ENCODE measurements around the gene TRAPPC10.

Gene TRAPPC10

GRCh38 chr21:44071359-44072104 is 59.4 kb downstream of the TRAPPC10 start:
- no peak for DNase-seq

GRCh38 chr21:44072111-44072510 is 60.0 kb downstream of the TRAPPC10 start:
- no peak for DNase-seq

DNA sequence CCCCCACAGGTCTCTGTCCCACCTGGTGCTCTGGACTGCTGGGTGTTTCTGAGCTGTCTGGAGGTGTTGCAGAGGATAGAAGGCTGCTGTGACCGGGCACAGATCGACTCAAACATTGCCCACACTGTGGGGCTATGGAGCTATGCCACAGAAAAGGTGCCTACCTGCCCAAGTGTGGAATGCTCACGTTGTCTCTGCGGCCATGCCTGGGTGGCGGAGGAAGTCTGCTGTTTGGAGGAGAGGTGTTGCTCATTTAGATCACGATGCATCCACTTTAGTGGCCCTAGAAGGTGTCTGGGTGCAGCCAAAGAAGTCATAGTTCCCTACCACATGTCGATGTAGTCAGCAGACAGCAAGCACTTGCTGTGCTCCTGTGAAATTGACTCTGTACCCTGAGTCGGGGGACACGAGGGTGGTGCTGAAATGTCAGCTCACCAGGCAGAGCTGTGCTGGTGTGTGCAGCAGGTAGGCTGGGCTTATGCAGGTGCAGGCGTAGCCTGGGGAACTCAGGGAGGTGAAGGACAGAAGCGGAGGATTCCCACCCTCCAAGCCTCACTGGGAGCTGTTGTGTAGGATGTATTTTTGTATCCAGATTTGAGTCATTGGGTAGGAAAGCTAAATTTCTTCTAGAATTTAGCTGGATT is 62.3 kb downstream of the TRAPPC10 start:
- no peak for DNase-seq

DNA sequence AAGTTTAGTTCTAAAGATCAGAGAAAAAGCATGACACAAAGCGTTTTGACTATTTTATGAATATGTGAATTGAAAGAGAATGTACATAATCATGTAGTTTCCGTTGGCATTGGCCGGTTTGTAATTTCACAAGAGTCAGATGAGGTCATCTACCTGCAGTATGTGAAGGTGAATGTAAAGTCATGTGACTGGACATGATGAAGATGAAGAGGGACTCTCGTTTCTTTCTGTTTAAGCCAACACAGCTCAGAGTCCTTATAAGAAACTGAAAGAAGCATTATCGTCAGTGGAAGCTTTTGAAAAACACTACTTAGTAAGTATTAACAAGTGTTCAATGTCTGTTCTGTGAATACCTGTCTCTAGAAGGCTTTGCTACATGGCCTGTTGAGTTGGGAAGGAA is 64.2 kb downstream of the TRAPPC10 start:
- no peak for DNase-seq

DNA sequence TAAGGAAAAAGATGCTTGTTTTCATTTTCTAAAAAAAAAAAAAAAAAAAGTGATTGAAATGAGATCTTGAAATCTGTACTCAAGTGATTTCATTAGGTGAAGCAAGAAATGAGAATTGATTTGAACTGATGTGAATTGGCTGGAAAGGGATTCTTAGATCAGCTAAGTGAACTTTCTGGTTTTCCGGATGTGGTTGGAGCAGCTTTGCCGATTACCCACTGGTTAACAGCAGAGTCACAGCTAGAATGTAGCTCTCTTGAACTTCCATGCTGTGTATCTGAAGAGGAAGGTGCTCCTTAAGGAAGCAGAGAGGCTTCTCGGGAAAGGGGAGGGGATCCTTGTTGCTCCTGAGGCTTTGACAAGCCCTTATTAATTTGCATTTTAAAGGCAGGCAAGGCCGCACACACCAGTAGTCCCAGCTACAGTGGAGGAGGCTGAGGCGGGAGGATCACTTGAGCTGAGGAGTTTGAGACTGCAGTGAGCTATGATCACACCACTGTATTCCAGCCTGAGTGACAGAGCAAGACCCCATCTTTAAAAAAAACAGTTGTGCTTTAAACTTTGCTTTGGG is 66.4 kb downstream of the TRAPPC10 start:
- no peak for DNase-seq

DNA sequence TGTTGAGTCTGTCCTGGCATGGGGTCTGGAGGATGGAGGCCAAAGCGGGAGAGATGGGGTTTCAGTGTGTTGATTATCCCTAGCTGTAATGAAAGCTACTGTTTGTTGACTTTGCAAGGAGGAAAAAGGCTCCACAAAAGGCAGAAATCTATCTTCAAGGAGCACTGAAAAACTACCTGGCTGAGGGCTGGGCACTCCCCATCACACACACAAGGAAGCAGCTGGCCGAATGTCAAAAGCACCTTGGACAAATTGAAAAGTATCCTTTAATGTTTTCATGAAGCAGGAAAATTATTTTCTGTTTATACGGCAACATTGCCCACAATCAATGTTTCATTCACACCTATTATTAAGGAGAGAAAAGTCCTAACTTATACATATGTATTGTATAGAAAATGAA is 67.3 kb downstream of the TRAPPC10 start:
- DNase-seq, result no peak

- no peak for DNase-seq
These were observed 67.7 kb downstream of the TRAPPC10 start for GRCh38 chr21:44079846-44080245.

DNA sequence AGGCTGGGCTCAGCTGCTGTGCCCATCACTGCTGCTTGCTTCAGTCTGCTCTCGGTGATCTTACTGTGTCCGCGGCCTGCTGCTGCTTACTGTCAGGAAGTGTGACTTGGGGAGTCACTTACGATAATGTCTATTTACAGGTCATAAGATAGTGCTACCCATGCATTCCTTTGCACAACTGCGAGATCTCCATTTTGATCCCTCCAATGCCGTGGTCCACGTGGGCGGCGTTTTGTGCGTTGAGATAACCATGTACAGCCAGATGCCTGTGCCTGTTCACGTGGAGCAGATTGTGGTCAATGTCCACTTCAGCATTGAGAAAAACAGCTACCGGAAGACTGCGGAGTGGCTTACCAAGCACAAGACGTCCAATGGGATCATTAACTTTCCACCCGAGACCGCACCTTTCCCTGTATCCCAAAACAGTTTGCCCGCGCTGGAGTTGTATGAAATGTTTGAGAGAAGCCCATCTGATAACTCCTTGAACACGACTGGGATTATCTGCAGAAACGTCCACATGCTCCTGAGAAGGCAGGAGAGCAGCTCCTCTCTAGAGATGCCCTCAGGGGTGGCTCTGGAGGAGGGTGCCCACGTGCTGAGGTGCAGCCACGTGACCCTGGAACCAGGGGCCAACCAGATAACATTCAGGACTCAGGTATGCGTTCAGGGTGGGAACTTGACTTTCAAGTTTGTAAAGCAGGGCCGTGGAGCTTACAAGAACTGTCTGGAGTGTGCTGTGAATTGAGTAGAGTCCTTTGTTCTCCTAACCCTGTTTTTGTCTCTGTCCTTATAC is 70.7 kb downstream of the TRAPPC10 start:
- DNase-seq, result no peak

DNA sequence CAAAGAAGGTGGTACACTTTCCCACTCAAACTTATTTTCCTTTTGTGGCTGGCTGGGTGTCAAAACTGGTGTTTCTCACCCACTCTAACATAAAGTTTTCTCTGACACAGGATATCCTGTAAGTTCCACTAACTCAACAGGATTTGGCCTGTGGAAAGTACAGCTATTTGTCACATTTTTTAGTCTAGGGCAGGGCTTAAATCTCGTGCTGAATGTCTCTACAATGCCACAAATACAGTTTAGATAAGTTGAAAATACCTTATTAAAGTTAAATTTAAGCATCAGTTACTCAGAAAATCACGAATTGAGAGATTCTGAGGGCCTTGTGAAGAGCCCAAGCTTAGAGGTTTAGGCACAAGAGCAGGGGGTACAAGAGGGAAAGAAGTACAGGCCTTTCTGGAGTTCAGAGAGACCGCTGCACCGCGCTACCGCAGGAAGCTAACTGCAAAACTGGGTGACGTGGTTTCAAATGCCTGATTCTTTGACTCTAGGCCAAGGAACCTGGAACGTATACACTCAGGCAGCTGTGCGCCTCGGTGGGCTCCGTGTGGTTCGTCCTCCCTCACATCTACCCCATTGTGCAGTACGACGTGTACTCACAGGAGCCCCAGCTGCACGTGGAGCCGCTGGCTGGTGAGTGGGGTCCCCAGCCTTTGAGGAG is 71.7 kb downstream of the TRAPPC10 start:
- DNase-seq, result no peak

DNA sequence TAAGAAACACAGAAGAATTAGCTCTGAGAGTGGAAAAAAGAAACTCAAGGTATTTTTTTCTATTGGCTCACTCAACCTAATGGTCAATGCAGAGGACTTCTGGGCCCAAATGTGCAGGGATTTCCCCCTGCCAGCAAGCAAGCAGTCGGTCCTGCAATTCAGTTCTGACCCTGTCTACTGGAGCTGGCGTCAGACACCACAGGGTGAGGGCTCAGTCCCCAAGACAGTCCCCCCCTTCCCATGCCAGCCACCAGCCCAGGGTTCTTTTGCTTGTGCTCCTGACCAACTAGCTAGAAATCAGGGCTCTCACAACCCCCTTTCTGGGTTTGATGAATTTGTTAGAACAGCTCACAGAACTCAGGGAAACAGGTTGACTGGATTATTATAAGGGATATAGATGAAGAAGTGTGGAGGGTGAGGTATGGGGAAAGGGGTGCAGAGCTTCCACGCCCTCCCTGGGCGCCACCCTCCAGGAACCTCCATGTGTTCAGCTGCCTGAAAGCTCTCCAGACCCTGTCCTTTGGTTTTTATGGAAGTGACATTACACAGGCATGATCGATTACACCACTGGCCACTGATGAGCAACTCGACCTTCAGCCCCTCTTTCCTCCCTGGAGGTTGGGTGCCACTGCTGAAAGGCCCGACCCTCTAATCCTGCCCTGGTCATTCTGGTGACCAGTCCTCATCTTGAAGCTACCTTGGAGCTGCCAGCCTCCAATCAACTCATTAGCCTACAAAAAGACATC is 72.6 kb downstream of the TRAPPC10 start:
- no peak for DNase-seq

DNA sequence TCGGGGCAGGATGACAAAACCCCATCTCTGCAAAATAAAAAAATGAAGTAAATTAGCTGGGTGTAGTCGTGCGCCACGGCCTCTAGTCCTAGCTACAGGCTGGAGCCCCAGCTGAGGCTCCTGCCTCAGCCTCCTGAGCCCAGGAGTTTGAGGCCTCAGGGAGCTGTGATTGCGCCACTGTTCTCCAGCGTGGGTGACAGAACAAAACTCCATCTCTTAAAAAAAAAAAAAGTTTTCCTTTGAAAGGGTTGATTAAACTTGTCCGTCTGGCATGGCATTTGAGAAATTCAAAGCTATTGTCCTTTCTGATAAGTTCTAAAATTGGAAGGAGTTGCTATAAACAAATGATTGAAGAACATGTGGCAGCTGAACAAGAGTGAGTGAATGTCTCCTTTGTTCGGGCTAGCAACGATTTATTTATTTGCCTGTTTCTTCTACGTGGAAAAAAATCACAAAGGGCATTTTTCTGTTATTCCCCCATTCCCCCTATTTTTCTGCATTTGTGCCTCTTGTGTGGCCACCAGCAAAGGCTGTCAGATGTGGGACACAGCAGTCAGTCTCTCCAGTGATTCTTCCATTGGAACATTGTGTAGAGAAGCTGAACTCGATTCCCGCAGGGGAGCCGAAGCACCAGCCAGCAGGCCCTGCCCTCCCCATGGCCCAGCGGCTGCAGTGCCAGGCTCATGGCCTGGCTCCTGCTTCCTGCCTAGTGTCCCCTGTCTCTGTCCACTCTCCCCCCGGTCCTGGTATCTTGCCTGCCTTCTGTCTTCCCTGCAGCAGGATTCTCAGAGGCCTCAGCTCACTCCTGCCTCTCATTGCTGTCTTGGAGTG is 73.6 kb downstream of the TRAPPC10 start:
- DNase-seq, result no peak

DNA sequence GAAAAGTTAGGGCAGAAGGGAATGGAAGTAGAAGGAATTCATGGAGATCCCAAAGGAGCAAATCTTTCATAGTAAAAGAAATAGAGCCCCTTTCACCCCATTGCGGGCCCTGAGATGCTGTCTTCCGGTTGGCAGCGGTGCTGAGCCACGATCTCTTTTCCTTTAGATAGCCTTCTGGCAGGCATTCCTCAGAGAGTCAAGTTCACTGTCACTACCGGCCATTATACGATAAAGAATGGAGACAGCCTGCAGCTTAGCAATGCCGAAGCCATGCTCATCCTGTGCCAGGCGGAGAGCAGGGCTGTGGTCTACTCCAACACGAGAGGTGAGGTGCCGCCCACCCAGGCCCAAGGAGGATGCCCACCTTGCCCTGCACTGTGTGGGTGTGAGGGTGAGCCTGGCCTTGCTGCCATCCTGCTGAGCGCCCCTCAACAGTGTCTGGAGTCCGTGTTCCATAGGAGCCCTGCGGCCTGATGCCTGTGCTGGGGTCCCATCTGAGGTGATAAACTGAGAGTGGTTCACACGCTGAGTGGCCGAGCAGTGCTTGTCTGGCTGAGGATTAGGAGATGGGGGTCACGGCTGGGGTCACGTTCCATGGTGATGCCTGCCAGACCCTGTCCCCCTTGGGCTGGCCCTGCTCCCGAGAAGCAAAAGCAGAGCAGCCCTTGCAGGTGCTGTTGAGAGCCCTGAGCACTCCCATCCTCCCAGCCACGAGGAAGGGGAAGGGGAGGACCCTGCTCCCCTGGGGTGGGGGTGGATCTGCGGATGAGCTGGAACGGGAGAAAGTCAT is 74.7 kb downstream of the TRAPPC10 start:
- DNase-seq, result no peak

DNA sequence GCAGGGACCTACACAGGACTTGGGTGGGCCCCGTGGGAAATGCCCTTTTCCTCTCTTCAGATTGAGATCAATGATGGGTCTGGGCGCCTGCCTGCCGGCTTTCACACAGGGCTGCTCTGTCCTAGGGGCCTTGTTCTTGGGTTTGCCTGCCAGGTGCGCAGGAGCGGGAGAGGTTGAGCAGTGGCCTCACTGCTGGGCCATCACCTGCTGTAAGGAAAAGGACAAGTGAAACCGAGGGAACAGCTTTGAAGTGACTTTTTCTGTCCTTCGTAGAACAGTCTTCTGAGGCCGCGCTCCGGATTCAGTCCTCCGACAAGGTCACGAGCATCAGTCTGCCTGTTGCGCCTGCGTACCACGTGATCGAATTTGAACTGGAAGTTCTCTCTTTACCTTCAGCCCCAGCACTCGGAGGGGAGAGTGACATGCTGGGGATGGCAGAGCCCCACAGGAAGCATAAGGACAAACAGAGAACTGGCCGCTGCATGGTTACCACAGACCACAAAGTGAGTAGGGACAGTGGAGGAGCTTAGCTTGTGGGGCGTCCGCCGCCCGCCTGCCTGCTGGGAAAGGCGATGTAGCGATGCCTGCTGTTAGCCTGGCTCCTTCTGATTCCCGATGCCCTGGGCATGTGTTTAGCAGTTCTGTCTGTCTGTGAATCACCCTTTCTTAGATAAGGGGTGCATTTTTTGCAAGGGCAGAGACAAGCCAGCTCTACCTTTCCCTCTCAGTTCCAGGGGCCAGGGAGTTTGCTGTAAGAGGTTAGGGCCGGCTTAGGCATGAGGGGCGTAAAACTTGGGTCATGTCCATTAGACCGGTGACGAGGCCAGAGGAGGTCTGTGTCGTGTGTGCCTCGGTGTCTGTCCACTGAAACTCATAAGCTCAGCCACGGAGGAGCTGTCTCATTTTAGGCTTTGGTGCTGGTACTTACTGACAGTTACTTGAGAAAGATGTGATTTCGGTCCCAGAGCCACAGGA is 75.6 kb downstream of the TRAPPC10 start:
- no peak for DNase-seq

DNA sequence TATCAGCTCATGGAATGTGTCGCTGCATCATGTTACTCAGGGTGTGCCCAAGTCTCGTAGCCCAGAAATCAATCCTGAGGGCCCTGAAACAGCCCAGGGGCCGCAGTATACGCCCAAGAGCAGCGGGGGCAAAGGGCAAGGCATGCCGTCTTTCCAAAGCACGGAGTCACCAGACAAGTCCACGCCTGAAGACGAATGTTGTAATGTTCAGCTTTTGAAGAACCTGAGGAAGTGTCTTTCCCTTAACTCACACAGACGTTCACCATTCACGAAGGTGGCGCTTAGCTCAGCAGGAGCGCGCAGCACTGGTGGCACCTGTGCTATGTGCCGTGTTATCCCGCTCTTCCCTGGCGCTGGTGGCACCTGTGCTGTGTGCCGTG is 76.3 kb downstream of the TRAPPC10 start:
- DNase-seq, result no peak

- DNase-seq, result no peak
These were observed 77.1 kb downstream of the TRAPPC10 start for GRCh38 chr21:44089001-44089911.

- DNase-seq, result no peak
These were observed 78.2 kb downstream of the TRAPPC10 start for GRCh38 chr21:44090325-44090724.

DNA sequence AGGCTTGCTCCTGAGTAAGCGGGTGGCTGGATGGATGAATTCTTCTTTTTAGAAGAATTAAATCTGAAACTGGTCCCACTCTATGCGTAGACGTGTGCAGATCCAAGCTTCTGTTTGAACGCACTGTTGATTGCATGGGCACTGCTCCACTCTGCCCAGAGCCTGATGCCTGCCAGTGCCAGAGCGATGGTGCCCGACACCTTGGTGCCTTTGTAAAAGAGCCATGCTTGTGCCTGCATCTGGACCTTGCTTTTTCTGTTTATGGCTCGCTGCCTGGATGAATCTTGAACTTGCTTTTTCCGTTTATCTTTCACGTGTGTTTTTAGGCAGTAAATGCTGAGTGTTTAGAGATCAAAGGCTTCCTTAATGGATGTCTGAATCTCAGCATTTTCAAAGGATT is 80.1 kb downstream of the TRAPPC10 start:
- no peak for DNase-seq

GRCh38 chr21:44093761-44094160 is 81.7 kb downstream of the TRAPPC10 start:
- DNase-seq, result no peak
